Panc1 (cell line): ENCODE results near the gene PPM1L.

Source experiments
- CTCF ChIP-seq: fragments of 450-650 bp; IDR thresholded peaks from 2 replicates; pipeline ENCODE4 v1.5.1; 2017; ENCODE audit warnings: mild to moderate bottlenecking
- POLR2AphosphoS5 ChIP-seq: IDR thresholded peaks from 2 replicates; pipeline ENCODE4 v1.6.1; 2012; ENCODE audit warnings: mild to moderate bottlenecking, low read depth, low read length, moderate library complexity
- REST ChIP-seq, 2 experiments: IDR thresholded peaks; 2 replicates each; pipeline ENCODE4 v1.6.1; 2011 to 2012; ENCODE audit warnings: low read depth in 2 of 2, control low read depth in 1 of 2, low read length in 1 of 2, mild to moderate bottlenecking in 1 of 2, moderate library complexity in 1 of 2; ENCODE audit not compliant: insufficient read depth in 1 of 2
- SIN3A ChIP-seq: IDR thresholded peaks from 2 replicates; pipeline ENCODE4 v1.6.1; 2012; ENCODE audit warnings: low read depth, mild to moderate bottlenecking, low read length, moderate library complexity, borderline replicate concordance; ENCODE audit not compliant: insufficient read depth

- TF ChIP-seq CTCF (no peak), SIN3A (no peak), POLR2AphosphoS5 (no peak), REST (IDR thresholded peaks at IDR 0.05; ENCODE audit: insufficient read depth in 1 of 2, low read depth in 2 of 2, low read length in 1 of 2) (no peak)
Observed at GRCh38 chr3:160883373-160883772, 127.3 kb downstream of the PPM1L start.
